PFSK-1 (cell line): Measurements from ENCODE around the gene GIT2.

Experiments used
- FOXP2 ChIP-seq: optimal IDR thresholded peaks from 2 replicates; pipeline ENCODE3; 2011; ENCODE audit warnings: borderline replicate concordance, control low read depth, inconsistent platforms; ENCODE audit not compliant: insufficient read depth; ENCODE audit errors: extremely low read length, extremely low read depth
- POLR2AphosphoS5 ChIP-seq: IDR thresholded peaks from 2 replicates; pipeline ENCODE4 v1.6.1; 2012; ENCODE audit warnings: low read depth, mild to moderate bottlenecking, control low read depth, low read length, moderate library complexity
- REST ChIP-seq, 2 experiments: IDR thresholded peaks; 2 replicates each; pipeline versions ENCODE4 v1.6.1 to v1.8.0; 2011 to 2012; ENCODE audit warnings: low read depth in 2 of 2, low read length in 2 of 2, control low read depth in 1 of 2, inconsistent platforms in 1 of 2, mild to moderate bottlenecking in 1 of 2, moderate library complexity in 1 of 2; ENCODE audit not compliant: insufficient read depth in 1 of 2
- SIN3A ChIP-seq: IDR thresholded peaks from 2 replicates; pipeline ENCODE4 v1.6.1; 2012; ENCODE audit warnings: mild to moderate bottlenecking, low read length, moderate library complexity, borderline replicate concordance; ENCODE audit not compliant: insufficient read depth
- TAF1 ChIP-seq: IDR thresholded peaks from 2 replicates; pipeline ENCODE4 v1.6.1; 2012; ENCODE audit warnings: low read length, control low read depth, borderline replicate concordance; ENCODE audit not compliant: insufficient read depth

GIT2 gene

GRCh38 chr12:109897029-109897428 lies 99.1 kb downstream of the GIT2 start:
- no peak for TF ChIP-seq POLR2AphosphoS5
- TF ChIP-seq REST (IDR thresholded peaks at IDR 0.05; ENCODE audit: insufficient read depth in 1 of 2, low read depth in 2 of 2, low read length in 2 of 2) = no peak
- TF ChIP-seq SIN3A = no peak
- no peak for TF ChIP-seq FOXP2
- no peak for TF ChIP-seq TAF1

GRCh38 chr12:109896188-109896587 lies 100.0 kb downstream of the GIT2 start:
- TF ChIP-seq POLR2AphosphoS5 (no peak), SIN3A (no peak), REST (IDR thresholded peaks at IDR 0.05; ENCODE audit: insufficient read depth in 1 of 2, low read depth in 2 of 2, low read length in 2 of 2) (no peak), TAF1 (no peak), FOXP2 (no peak)

- TF ChIP-seq FOXP2 (no peak), REST (IDR thresholded peaks at IDR 0.05; ENCODE audit: insufficient read depth in 1 of 2, low read depth in 2 of 2, low read length in 2 of 2) (no peak), SIN3A (no peak), POLR2AphosphoS5 (no peak), TAF1 (no peak)
Measured at GRCh38 chr12:109894939-109895338, 101.2 kb downstream of the GIT2 start.

- TF ChIP-seq FOXP2 = no peak
- no peak for TF ChIP-seq POLR2AphosphoS5
- TF ChIP-seq SIN3A = no peak
- TF ChIP-seq REST (IDR thresholded peaks at IDR 0.05; ENCODE audit: insufficient read depth in 1 of 2, low read depth in 2 of 2, low read length in 2 of 2) = no peak
- no peak for TF ChIP-seq TAF1
Measured at GRCh38 chr12:109893261-109893995, 102.7 kb downstream of the GIT2 start.

- TF ChIP-seq REST (IDR thresholded peaks at IDR 0.05; ENCODE audit: insufficient read depth in 1 of 2, low read depth in 2 of 2, low read length in 2 of 2) = no peak
- TF ChIP-seq TAF1 = no peak
- TF ChIP-seq FOXP2 = no peak
- no peak for TF ChIP-seq POLR2AphosphoS5
- no peak for TF ChIP-seq SIN3A
Measured at GRCh38 chr12:109892748-109893147, 103.4 kb downstream of the GIT2 start.
